ENCODE results near the gene CSHL1.
"Not testable (repeated sequence)": the region's sequence is repeated elsewhere in the genome, so short reads cannot be mapped to it uniquely, and the experiment has no call there.

The CSHL1 gene

GRCh38 chr17:63881935-63882601 is 29.0 kb downstream of the CSHL1 start, which contains the start of gene GH2:
GH2 (minus strand) TSS chr17:63881944; CDS start chr17:63881801, 143 bp downstream.
- DNase-seq = no peak

- not testable (repeated sequence) for DNase-seq
These were observed 29.7 kb downstream of the CSHL1 start for GRCh38 chr17:63881337-63881736.

- DNase-seq = no peak
These were observed 30.4 kb downstream of the CSHL1 start for GRCh38 chr17:63880706-63881105.

- DNase-seq = not testable (repeated sequence)
These were observed 32.6 kb downstream of the CSHL1 start for GRCh38 chr17:63878413-63878812.

- not testable (repeated sequence) for DNase-seq
These were observed 36.4 kb downstream of the CSHL1 start for GRCh38 chr17:63874693-63875092.

GRCh38 chr17:63874061-63874626 is 36.9 kb downstream of the CSHL1 start:
- DNase-seq = not testable (repeated sequence)

- DNase-seq = not testable (repeated sequence)
These were observed 37.5 kb downstream of the CSHL1 start, which contains the start of gene CSH2 for GRCh38 chr17:63873577-63873976. CSH2 (minus strand) TSS chr17:63873677; CDS start chr17:63873614, 63 bp downstream.

GRCh38 chr17:63871646-63872365 is 39.3 kb downstream of the CSHL1 start:
- not testable (repeated sequence) for DNase-seq

GRCh38 chr17:63870292-63870665 is 40.8 kb downstream of the CSHL1 start:
- not testable (repeated sequence) for DNase-seq

GRCh38 chr17:63869491-63870291 is 41.4 kb downstream of the CSHL1 start:
- not testable (repeated sequence) for DNase-seq

- not testable (repeated sequence) for DNase-seq
These were observed 44.4 kb downstream of the CSHL1 start for GRCh38 chr17:63866625-63867024.

All from GF-D8 (cell line).